ENCODE measurements around the gene ENOX1.
A peak's percentile ranks its signal among the peaks of the same experiment; 100 is the strongest.
"Not testable (repeated sequence)": the region's sequence is repeated elsewhere in the genome, so short reads cannot be mapped to it uniquely, and the experiment has no call there.

ENOX1 gene

DNA sequence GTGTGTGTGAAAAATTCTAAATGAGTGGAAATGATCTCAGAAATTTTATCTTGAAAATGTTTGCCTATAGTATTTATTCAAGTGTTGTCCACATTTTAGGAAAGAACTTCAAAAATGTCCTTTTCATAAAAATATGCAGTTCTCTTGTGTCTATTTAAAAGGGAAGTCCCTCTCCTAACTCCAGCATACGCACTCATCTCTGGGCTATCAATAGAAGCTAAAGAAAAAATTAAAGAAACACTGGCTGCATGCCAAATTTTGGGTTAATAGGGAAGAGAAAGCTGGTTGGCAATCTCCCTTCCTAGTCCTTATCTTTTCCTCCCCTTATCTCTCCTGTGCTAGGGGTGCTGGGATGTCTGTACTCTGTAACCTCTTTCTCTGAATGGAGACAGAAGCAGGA lies 313.3 kb downstream of the ENOX1 start:
- peak; percentile 42 for DNase-seq

DNA sequence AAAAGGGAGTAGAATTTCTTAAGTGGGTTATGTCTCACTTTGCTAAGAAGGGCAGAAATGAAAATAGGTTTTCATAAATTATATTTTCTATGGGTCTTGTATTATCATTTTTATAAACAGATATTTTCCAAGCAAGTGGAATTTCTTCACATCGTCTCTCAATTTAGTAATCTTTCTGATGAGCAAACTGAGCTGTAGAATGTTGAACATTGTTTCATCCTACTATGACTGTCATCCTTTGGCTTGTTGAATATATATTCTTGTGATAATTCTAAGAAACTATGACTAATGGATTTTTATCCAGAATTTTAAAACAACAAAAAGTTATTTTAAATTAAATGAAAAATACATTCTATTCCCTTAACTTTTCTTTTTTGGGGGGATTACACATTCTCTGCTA lies 313.8 kb downstream of the ENOX1 start:
- peak; percentile 24 for DNase-seq

DNA sequence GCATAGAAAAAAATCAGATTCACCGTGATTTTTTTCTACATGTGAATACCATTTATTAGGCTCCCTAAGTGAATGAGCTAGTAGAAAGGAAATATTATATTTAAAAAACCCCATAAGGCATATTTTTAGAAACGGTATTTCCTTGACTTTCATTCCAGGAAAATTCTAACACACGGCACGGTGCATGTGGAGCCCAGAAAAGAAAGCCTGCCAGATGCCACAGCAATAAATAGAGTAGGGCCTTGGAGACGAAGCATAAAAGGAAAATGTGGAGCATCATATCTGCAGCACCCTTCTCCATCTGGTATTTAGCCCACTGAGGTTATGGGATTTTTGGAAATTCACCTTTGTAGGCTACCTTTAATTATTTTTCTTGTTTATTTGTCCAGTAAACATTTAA lies 314.4 kb downstream of the ENOX1 start:
- no peak for DNase-seq

DNA sequence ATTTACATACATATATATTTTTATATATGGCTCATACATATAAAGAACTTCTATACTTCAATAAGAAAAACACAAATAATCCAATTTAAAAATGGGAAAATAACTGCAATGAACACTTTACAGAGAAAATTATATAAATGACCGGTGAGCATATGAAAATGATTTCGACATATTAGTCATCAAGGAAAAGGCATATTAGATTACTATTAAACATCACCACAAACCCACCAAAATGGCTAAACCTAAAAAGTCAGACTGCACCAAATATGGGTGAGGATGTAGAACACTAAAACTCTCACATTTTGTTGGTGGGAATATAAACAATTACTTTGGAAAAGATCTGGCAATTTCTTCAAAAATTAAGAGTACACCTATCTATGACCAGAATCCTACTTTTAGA lies 316.2 kb downstream of the ENOX1 start:
- no peak for DNase-seq

DNA sequence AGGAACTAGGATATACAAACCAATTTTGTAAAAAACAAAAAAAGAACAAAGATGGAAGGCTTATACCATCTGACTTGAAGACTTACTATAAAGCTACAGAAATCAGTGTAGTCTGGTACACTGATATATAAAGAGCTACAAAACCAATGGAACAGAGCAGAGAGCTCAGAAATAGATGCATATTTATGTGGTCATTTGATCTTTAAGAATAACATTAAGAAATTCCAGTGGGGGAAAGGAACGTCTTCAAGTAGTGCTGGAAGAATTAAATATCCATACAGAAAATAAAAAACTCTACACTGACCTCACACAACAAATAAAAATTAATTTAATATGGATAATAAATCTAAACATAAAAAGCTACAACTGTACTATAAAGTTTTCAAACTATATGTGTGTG lies 317.0 kb downstream of the ENOX1 start:
- DNase-seq = no peak

DNA sequence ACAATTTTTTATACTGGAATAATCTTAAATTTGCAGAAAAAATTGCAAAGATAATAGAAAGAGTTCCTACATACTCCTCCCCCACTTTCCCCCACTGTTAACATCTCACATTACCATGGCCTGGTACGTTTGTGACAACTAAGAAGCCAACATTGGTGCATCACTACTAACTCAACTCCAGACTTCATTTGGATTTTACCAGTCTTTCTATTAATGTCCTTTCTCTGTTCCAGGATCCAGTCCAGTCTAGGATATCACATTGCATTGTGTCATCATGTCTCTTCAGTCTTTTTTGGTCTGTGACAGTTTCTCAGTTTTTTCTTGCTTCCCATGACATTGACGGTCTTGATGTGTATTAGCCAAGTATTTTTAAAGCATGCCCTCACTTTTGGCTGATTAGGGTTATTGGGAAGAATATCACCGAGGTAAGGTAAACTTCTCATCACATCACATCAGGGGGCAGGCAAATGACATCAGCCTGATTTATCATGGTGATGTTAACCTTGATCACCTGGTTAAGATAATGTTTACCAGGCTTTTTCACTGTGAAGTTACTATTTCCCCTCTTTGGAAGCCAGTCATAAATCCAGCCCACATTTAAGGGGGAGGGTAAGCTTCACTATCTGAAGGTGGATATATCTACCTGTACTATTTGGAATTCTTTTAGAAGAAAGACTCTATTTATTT lies 322.1 kb downstream of the ENOX1 start:
- no peak for DNase-seq

DNA sequence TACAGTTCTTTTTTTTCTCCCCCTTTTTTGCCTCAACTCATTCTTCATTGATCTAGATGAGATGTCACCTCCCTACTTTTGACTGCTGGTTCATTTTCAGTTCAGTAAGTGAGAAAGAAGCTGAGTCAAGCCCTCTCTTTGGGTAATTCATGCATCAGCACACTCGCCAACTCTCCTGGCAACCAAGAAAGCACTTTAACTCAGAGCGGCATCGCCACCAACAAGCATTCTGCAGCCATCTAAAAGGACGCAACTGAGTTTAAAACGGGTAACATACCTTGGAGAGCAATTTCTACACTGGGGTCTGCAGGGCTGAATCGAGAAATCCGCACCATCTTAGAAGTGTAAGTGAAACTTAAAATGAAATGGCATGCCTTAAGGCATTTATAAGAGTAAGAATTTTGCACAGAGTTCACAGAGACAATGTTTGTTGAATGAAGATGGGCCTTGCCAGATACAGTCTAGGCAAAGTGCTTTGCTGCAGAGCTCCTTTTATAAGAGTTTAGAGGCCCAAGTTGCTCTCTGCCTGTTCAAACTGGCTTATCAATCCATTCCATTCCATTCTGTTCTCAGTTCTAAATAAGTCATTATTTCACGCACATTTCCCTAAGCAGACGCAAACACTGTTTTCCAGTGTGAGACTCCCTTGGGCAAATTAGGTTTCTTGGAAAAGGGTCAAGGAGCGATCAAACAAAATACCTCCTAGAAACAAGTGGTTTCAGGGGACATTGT lies 338.0 kb downstream of the ENOX1 start:
- DNase-seq = no peak

DNA sequence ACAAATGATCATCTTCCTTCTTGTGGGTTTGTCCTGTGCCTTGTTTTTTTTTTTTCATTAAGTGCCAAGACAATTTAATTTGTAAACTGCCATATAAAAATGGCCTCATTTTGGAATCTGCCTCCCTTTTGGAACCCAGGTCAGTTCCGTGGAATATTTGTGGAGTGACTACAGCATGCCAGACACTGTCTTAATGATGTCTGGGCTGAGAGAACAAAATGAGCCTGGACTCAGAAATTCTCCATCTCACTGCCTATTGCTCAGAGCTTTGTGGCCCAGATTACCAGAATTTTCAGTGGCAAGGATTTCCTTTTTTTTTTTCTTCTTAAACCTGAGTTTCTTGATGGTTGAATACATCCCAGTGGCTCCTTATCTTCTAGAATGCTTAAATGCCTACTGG lies 340.6 kb downstream of the ENOX1 start:
- no peak for DNase-seq

DNA sequence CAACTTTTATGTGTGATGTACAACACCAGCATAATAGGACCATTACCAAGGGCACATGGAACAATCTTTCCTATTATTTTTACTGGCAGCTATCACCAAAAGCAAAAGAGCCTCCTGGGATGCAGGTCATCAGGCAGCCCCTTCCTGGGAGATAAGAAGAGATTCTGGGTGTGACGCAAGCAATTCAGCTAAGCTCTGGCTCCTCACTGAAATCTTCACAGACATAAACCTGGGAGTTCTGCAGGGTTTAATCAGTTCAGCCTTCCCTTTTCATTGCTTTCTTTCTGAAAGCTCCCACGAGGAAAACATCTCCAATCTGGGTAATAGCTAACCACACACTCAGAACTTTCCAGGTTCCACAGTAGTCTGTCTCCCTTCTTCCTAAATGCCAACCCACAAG lies 341.1 kb downstream of the ENOX1 start:
- no peak for DNase-seq

DNA sequence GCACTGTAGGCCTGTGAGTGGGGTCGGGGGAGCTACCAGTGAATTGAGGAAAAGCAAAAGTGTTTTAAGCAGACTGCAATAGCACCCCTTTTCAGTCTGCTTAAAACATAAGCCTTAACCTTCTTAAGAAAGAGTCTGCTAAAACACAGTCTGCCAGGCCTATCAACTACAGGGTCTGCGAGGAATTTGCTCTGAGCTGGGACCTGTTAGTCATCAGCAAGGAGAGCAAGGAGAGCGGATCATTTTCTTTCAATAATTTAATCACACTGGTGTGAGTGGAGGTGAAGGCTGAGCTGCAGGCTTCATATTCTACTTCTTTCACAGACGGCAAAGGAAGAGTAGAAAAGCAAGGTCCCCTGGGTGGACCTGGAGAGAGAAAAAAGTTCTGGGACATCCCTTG lies 342.7 kb downstream of the ENOX1 start:
- no peak for DNase-seq

DNA sequence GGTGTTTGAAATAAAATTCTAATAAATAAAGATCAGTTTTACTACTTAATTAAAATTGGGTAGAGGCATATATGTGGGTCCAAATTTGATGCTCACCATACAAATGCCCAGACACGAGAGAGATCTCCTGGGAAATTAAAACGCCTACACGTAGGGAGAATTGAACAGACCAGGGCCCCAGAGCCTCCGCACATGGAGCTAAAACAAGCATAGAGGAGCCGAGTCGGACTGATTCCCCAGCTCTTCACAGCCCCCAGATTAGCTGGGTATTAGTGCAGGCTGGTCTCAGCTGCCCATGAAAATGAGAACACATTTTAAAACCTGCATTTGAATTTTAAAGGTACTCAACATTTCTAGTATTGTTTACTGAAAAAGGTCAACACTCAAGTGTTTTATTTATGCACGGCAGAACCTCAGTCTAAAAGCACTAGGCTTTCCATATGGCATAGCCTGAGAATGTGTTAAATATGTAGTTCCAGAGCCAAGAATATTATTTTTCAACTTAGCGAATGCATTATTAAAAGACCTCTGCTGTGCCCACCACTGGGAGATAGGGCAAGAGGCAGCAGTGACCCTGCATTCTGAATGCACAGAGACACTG lies 344.8 kb downstream of the ENOX1 start:
- no peak for DNase-seq

DNA sequence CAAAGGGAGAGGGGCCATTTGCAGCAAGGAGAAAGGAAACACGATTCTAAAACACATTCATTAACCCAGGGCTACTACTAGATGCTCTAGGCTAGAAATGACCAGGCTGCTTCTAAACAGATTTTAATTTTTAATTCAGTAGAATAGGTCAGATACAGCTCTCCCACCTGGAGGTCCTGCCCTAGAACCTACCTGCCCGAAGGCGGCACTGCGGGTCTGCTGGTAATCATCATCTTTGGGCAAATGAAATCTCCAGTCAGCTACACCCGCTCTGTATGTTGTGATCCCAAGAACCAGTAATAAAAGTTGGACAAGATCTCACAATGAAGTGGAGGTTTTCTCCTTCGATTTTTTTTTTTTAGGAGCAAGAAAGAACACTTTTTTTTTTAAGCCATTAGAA lies 345.3 kb downstream of the ENOX1 start:
- DNase-seq = no peak

DNA sequence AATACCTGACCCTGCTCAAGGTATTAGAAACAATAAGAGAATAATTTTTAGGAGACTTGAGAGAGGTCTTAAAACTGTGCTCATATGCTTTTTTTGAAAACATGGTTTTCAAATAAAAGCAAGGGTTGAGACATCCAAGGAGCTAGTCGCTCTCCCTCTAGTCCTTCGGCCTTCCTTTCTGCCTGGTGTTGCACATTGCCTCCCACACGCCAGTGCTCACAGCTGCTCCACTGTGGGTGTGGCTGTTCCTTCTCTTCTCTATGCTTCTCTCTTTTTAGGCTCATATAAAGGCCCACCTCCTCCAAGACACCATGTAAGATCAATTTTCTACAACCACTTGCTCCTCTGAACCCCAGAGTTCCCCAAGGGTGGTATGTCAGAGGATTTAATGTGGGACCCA lies 352.6 kb downstream of the ENOX1 start:
- peak; percentile 32 for DNase-seq

DNA sequence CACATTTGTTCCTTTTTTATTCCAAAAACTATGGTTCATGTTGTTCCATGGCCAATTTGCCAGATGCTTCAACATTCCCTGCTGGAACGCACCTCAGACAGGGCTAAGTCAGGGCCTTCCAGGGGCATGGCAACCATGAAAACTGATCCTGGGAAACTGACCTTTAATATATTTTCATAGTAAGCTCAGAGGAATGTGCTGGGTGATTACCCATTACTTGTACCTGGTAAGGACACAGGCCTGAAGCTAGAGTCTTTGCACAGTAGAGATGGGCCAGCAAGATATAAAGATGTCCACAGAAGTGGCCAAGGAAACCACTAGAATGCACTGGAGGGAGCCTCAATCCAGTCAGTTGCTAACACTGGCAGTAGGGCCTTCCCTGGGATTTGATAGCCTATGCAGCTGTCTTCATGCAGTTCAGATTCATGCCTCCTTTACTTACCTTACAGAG lies 353.1 kb downstream of the ENOX1 start:
- no peak for DNase-seq

DNA sequence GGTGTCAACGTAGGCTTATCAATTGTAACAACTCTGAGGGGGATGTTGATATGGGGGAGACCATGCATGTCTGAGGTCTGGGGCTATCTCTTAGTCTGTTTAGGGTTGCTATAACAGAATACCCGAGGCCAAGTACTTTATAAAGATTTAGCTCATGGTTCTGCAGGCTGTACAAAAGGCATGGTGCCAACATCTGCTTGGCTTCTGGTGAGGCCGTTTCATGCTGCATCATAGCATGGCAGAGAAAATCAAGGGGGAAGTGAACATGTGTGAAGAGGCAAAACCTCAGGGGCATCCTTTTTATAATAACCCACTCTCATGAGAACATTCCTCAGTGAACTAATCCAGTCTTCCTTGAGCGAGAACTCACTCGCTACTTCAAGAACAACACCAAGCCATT lies 353.8 kb downstream of the ENOX1 start:
- DNase-seq = no peak

DNA sequence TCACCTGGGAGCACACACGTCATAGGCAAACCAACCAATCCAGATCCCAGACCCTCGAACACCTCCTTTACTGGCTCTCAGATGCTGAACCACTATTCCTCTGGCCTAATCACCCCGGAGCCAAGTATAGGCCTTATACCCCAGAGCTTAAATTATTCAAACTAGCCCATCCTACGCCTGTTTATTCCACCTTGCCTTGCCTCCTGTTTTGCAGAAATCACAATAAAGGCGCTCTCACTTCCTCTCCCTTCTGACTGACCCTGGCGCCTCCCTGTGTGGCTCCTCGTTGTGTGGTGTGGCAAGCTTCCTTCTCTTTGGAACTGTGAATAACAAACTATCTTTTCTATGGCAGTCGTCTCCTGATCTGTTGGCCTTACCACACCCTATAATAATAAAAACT lies 354.9 kb downstream of the ENOX1 start:
- DNase-seq = peak; percentile 27

DNA sequence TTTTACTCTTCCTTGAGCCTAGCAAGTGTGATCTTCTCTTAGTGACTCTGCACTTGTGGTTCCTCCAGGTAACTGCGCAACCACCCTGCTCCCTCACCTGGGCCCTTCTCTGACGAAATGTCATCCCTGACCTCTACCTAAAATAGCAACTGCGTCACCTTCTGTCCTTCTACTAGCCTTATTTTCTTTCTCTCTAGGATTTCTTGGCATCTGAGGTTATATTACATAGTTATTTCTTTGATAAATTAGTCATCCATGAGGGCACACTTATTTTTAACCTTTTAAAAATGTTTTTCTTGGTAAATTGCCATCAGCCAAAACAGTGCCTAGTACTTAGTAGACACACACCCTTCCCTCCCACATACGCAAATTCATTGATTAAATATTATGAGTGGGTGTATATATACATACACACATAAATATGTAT lies 355.5 kb downstream of the ENOX1 start:
- no peak for DNase-seq

DNA sequence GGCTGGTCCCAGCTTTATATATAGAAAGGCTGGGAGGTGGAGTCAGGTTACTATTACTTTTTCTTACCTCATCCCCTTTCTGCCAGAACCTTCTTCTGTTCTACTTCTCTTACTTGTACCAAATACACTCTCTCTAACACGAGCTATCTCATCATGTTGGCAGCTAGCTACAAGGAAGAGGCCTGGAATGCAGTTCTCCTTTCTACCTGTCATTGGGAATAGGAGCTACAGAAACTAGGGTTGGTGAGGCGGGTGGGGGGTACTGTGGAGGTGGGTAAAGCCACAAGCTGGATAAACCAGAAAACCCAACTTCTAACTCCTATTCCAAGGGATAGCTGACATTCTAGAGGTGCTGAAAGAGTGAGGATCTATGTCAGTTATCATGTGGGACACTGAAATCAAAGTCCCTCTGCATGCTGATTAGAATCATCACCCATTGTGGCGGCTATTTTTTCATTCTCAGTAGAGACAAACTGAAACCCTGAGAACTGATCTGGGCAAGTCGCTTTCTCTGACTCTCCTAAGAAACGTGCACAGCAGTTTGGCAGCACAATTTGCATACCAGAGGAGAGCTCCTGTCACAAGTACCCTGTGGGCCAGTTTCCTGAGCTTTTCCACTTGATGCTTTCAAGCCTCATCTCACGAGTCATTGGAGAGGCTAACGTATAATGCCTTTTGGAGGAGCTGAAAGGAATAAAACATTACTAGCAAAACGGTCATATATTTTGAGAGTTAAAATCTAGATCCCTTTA lies 358.1 kb downstream of the ENOX1 start:
- no peak for DNase-seq

DNA sequence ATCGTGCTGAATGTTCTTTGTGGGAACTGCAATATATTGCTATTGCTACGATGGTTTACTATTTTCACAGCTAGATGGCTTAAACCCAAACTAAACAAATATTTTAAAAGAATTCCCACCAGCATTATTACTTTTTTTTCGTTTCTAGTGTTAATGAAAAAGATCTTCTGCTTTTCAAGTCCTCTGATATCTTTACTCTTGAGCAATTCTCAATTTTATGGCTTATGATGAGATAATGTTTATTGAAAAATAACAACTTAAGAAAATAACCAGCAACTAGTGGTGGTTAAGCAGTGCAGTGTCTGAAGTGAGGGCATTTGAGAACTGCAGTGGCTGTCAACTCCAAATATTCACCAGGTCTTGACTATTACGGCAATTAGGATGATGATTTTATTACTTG lies 360.4 kb downstream of the ENOX1 start:
- no peak for DNase-seq

DNA sequence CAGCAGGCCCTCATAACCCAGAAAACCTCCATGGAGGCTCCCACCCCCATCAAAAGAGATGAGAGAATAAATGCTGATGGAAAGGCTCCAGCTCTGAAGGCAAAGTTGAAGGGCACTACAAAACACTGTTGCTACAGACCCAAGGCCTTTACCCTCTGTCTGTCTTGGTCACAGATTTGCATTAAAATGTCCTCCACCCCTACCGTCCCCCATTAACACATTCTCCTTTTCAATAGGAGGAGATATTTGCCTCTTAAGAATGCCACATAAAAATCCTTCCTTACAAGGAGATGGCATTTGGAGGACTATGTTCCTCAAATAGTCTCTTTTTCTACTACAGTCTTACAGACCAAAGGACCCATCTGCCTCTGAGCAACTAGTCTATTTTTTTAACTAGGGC lies 361.5 kb downstream of the ENOX1 start:
- DNase-seq = no peak

DNA sequence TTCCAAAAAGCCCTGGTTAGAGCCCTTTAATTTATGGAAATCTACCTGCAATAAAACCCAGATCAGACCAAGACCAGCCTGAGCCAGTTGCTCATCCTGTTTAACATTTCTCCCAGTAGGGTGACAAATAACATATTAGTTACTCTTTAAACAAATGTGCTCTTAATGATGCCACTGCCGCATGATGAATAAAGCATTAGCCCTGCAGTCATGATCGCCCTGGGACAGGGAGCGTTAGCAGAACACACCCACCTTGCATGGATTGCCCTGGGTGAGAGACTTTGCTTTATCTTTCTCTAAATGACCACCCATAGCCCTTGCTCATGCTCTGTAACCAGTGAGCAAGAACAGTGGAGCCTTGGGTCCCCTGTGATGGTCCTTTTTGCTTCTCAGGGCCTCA lies 362.4 kb downstream of the ENOX1 start:
- DNase-seq = no peak

DNA sequence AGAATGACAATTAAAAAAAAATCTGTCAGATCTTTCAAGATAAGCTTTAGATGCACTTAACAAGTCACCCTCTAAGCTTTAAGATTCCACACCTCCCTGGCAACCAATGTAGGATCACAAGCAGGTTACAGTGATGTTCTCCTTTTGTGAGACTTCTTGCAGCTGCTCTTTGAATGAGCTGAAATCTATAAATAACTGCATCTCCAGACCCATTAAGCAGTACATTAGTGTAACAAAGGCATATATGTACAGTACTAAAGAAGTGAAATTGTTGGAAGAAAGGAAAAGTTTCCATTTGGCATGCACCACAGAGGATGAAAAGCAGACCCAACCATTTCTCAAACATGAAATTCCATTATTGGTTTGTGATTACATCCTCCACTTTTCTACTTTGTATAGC lies 364.7 kb downstream of the ENOX1 start:
- DNase-seq = no peak

DNA sequence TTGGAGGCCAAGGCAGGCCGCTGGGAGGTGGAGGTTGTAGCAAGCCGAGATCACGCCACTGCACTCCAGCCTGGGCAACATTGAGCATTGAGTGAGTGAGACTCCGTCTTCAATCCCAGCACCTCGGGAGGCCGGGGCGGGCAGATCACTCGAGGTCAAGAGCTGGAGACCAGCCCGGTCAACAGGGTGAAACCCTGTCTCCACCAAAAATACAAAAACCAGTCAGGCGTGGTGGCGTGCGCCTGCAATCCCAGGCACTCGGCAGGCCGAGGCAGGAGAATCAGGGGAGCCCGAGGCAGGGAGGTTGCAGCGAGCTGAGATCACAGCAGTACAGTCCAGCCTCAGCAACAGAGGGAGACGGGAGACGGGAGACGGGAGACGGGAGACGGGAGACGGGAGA lies 369.9 kb downstream of the ENOX1 start:
- not testable (repeated sequence) for DNase-seq

DNA sequence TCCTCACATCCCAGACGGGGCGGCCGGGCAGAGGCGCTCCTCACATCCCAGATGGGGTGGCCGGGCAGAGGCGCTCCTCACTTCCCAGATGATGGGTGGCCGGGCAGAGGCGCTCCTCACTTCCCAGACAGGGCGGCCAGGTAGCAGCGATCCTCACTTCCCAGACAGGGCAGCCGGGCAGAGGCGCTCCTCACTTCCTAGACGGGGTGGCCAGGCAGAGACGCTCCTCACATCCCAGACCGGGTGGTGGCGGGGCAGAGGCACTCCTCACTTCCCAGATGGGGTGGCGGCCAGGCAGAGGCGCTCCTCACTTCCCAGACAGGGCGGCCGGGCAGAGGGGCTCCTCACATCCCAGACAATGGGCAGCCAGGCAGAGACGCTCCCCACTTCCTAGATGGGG lies 370.4 kb downstream of the ENOX1 start:
- DNase-seq = not testable (repeated sequence)

Measured in suppressor macrophage treated with lipopolysaccharide for 4 hours (primary cell).